Measurements from ENCODE around the gene GEMIN4.

- TF ChIP-seq CTCF (IDR thresholded peaks at IDR 0.05) (no peak), POLR2A (IDR thresholded peaks at IDR 0.05) (no peak)
These were observed 1.5 kb downstream of the GEMIN4 start for GRCh38 chr17:750431-751037.

Measured in uterus (tissue), 2 donors.